ENCODE data around the gene CD79B. TPM values are rescaled to one million over a fixed set of nuclear protein-coding genes. Genes with fewer than 3 reads are reported as not detected.

Gene CD79B
- total and polyA plus RNA-seq, 10 of the 15 experiments (the other 5 are each of a cell fraction or from before 2014, with no cell fraction given), result 17.5 to 148 (median 79.1) TPM

DNA sequence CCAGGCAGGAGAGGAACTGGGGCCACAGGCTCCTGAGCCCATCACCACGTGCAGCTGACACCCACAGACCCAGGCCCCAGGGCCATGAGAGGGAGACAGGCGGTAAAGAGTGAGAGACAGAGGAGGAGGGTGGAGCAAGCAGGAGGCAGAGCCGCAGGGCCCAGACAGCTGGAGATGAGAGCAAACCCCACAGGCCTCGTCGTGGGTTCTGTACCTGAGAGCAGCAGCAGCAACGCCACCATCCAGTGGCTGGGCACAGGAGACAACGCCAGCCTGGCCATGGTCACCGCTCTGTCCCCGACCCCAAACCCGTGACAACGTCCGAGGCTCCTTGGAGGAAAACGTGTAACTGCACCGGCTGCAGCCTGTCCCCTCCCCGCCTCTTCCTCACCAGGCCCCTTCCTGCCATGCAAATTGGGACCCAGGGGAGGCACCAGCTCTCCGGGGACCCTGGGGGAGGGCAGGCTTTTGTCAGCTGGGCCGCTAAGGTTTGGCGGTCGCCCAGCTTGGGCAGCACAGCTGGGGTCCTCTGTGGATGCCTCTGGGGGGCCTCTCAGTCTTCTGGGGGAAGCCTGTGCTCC is at the start of gene CD79B (continued):
- TF ChIP-seq NKRF (conservative IDR thresholded peaks at IDR 0.05) (peak; percentile 94), RAD21 (IDR thresholded peaks at IDR 0.05; ENCODE audit: insufficient read depth, low read depth, low read length) (no peak), PAX5 (IDR thresholded peaks at IDR 0.05; ENCODE audit: borderline replicate concordance, low read depth, low read length) (peak; percentile 71; the same call in 1 of the 2 replicates), SPI1 (IDR thresholded peaks at IDR 0.05; ENCODE audit: borderline replicate concordance, insufficient read depth, low read depth, low read length) (peak; percentile 51; the same call in 1 of the 2 replicates), BMI1 (IDR thresholded peaks at IDR 0.05; ENCODE audit: borderline replicate concordance) (no peak), SMARCA5 (IDR thresholded peaks at IDR 0.05) (no peak), FOXK2 (IDR thresholded peaks at IDR 0.05) (0 out of 2 replicates have a peak, but pooled peaks have one; percentile 46), JUND (IDR thresholded peaks at IDR 0.05; ENCODE audit: low read depth, low read length) (no peak), SRF (IDR thresholded peaks at IDR 0.05; ENCODE audit: low read depth in 2 of 2, low read length in 2 of 2) (no peak), IKZF2 (IDR thresholded peaks at IDR 0.05) (peak; percentile 39 to 69; a peak in 1 of 4 replicates), IKZF1 (conservative IDR thresholded peaks at IDR 0.05) (peak; percentile 77), GATAD2B (conservative IDR thresholded peaks at IDR 0.05; ENCODE audit: low read depth) (peak; percentile 98), POLR2AphosphoS5 (IDR thresholded peaks at IDR 0.05; ENCODE audit: low read length) (peak; percentile 86), NBN (IDR thresholded peaks at IDR 0.05) (peak; percentile 64), SMC3 (IDR thresholded peaks at IDR 0.05; ENCODE audit: borderline replicate concordance, low read length) (no peak), RB1 (IDR thresholded peaks at IDR 0.05; ENCODE audit: borderline replicate concordance) (peak; percentile 95), BCL11A (IDR thresholded peaks at IDR 0.05; ENCODE audit: low read depth, low read length) (peak; percentile 49; the same call in 1 of the 2 replicates), EED (IDR thresholded peaks at IDR 0.05; ENCODE audit: low read depth) (peak; percentile 60; the same call in 1 of the 2 replicates), ZBTB33 (IDR thresholded peaks at IDR 0.05) (no peak), CREB1 (IDR thresholded peaks at IDR 0.05; ENCODE audit: low read depth) (0 out of 2 replicates have a peak, but pooled peaks have one; percentile 35), SIN3A (IDR thresholded peaks at IDR 0.05; ENCODE audit: low read depth, low read length) (peak; percentile 76), ATF7 (IDR thresholded peaks at IDR 0.05; ENCODE audit: low read depth) (peak; percentile 69; the same call in 1 of the 2 replicates), BACH1 (IDR thresholded peaks at IDR 0.05; ENCODE audit: borderline replicate concordance) (no peak; the same call in 1 of the 2 replicates), TBL1XR1 (IDR thresholded peaks at IDR 0.05; ENCODE audit: low read depth, low read length) (peak; percentile 36; the same call in 1 of the 2 replicates), KLF5 (IDR thresholded peaks at IDR 0.05; ENCODE audit: partially characterized antibody) (peak; percentile 41), DPF2 (IDR thresholded peaks at IDR 0.05) (peak; percentile 81), CHD2 (IDR thresholded peaks at IDR 0.05; ENCODE audit: borderline replicate concordance, low read depth, low read length) (peak; percentile 81), NR2C2 (IDR thresholded peaks at IDR 0.05; ENCODE audit: borderline replicate concordance, control insufficient read depth, insufficient read length, low read depth) (no peak), HDGF (IDR thresholded peaks at IDR 0.05) (peak; percentile 93; the same call in 1 of the 2 replicates)
- TF ChIP-seq, protein P1, sequence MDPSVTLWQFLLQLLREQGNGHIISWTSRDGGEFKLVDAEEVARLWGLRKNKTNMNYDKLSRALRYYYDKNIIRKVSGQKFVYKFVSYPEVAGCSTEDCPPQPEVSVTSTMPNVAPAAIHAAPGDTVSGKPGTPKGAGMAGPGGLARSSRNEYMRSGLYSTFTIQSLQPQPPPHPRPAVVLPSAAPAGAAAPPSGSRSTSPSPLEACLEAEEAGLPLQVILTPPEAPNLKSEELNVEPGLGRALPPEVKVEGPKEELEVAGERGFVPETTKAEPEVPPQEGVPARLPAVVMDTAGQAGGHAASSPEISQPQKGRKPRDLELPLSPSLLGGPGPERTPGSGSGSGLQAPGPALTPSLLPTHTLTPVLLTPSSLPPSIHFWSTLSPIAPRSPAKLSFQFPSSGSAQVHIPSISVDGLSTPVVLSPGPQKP (IDR thresholded peaks at IDR 0.05; ENCODE audit: low read depth, low read length), result no peak

Measured in GM12878 (cell line).